ENCODE data around the gene RNF25.
A peak's percentile ranks its signal among the peaks of the same experiment; 100 is the strongest.

RNF25 gene

GRCh38 chr2:218671654-218672566, at the start of gene RNF25, which contains the start of gene STK36:
RNF25 (minus strand) TSS chr2:218672002; CDS start chr2:218671970, 32 bp downstream.
STK36 (plus strand) TSS chr2:218672086; CDS start chr2:218672830, 744 bp downstream.
- peak; percentile 88 for DNase-seq

- DNase-seq: no peak
Observed at GRCh38 chr2:218721488-218721887, 49.7 kb upstream of the RNF25 start.

GRCh38 chr2:218720048-218721041, 48.5 kb upstream of the RNF25 start:
- no peak for DNase-seq

- no peak for DNase-seq
Observed at GRCh38 chr2:218719457-218719856, 47.7 kb upstream of the RNF25 start.

GRCh38 chr2:218718058-218718457, 46.3 kb upstream of the RNF25 start:
- DNase-seq: no peak

GRCh38 chr2:218717262-218717661, 45.5 kb upstream of the RNF25 start:
- DNase-seq: no peak

- no peak for DNase-seq
Observed at GRCh38 chr2:218716070-218716469, 44.3 kb upstream of the RNF25 start.

GRCh38 chr2:218713922-218714321, 42.1 kb upstream of the RNF25 start:
- no peak for DNase-seq

- no peak for DNase-seq
Observed at GRCh38 chr2:218711550-218711929, 39.7 kb upstream of the RNF25 start.

GRCh38 chr2:218710687-218711549, 39.1 kb upstream of the RNF25 start, which contains the start of gene TTLL4:
TTLL4 (plus strand) TSS chr2:218710835; CDS start chr2:218737677, 26,842 bp downstream.
- DNase-seq: peak; percentile 94

- DNase-seq: no peak
Observed at GRCh38 chr2:218710334-218710686, 38.5 kb upstream of the RNF25 start.

- DNase-seq: no peak
Observed at GRCh38 chr2:218709908-218710307, 38.1 kb upstream of the RNF25 start.

GRCh38 chr2:218708086-218708485, 36.3 kb upstream of the RNF25 start:
- no peak for DNase-seq

GRCh38 chr2:218703341-218703740, 31.5 kb upstream of the RNF25 start:
- no peak for DNase-seq

- no peak for DNase-seq
Observed at GRCh38 chr2:218701806-218702205, 30.0 kb upstream of the RNF25 start.

- DNase-seq: no peak
Observed at GRCh38 chr2:218698885-218699284, 27.1 kb upstream of the RNF25 start.

GRCh38 chr2:218694405-218695145, 22.8 kb upstream of the RNF25 start:
- no peak for DNase-seq

- DNase-seq: no peak
Observed at GRCh38 chr2:218691234-218691633, 19.4 kb upstream of the RNF25 start.

GRCh38 chr2:218687400-218688060, 15.7 kb upstream of the RNF25 start:
- DNase-seq: peak; percentile 41

- no peak for DNase-seq
Observed at GRCh38 chr2:218680061-218680460, 8.3 kb upstream of the RNF25 start.

- no peak for DNase-seq
Observed at GRCh38 chr2:218679119-218679518, 7.3 kb upstream of the RNF25 start.

Measured in NCI-H146 (cell line).